ENCODE data around the gene ZBTB5. TPM values are rescaled to one million over a fixed set of nuclear protein-coding genes. Genes with fewer than 3 reads are reported as not detected.
A peak's percentile ranks its signal among the peaks of the same experiment; 100 is the strongest.
"Not testable (repeated sequence)": the region's sequence is repeated elsewhere in the genome, so short reads cannot be mapped to it uniquely, and the experiment has no call there.

ZBTB5 gene
- polyA plus RNA-seq, 3 donors: 32.5 to 33.7 (median 33.0) TPM

GRCh38 chr9:37417252-37417803 lies 47.9 kb downstream of the ZBTB5 start:
- no peak for DNase-seq (ENCODE audit: extremely low read depth in 1 of 11, low read depth in 9 of 11, low spot score in 4 of 11)

GRCh38 chr9:37415011-37415719 lies 50.1 kb downstream of the ZBTB5 start:
- peak; percentile 42 to 80 (median 68) for DNase-seq (ENCODE audit: extremely low read depth in 1 of 11, low read depth in 9 of 11, low spot score in 4 of 11)

DNA sequence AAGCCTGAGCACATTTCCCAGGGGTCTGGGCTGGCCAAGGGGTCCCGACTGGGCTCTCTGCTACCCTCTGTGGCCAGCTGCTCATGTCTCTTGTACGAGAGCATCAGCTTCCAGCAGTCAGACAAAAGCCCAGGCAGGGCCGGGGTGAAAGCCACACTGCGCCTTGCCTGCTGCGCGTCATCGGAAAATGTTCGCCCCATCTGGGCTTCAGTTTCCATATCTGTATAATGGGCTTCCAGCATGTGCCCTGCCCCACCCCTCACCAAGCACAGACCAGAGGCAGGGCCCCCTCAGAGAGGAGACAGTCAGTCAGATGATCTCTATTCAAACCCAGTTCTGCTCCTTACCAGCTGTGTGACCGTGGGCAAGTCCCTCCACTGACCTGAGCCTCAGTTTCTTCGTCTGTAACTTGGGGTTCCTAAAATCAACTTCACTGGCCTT lies 50.7 kb downstream of the ZBTB5 start:
- no peak for DNase-seq (ENCODE audit: extremely low read depth in 1 of 11, low read depth in 9 of 11, low spot score in 4 of 11)

DNA sequence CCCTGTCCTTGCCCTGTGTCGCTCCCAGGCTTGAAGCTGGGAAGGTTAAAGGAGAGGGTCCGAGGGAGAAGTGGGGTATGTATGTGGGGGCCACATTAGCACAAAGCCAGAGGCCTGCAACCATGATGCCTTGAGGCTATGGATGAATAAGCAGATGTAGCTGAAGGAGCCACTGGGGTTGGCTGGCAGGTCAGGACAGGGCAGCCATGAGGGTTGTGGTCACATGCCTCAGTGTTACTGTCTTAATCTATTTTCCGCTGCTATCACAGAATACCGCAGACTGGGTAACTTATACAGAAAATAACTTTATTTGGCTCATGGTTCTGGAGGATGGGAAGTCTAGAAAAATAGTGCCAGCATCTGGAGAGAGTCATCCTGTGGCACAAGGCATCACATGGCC lies 51.9 kb downstream of the ZBTB5 start:
- no peak for DNase-seq (ENCODE audit: extremely low read depth in 1 of 11, low read depth in 9 of 11, low spot score in 4 of 11)

GRCh38 chr9:37412431-37413151 lies 52.7 kb downstream of the ZBTB5 start:
- no peak for DNase-seq (ENCODE audit: extremely low read depth in 1 of 11, low read depth in 9 of 11, low spot score in 4 of 11)

GRCh38 chr9:37410969-37411785 lies 54.1 kb downstream of the ZBTB5 start:
- DNase-seq (ENCODE audit: extremely low read depth in 1 of 11, low read depth in 9 of 11, low spot score in 4 of 11): no peak

DNA sequence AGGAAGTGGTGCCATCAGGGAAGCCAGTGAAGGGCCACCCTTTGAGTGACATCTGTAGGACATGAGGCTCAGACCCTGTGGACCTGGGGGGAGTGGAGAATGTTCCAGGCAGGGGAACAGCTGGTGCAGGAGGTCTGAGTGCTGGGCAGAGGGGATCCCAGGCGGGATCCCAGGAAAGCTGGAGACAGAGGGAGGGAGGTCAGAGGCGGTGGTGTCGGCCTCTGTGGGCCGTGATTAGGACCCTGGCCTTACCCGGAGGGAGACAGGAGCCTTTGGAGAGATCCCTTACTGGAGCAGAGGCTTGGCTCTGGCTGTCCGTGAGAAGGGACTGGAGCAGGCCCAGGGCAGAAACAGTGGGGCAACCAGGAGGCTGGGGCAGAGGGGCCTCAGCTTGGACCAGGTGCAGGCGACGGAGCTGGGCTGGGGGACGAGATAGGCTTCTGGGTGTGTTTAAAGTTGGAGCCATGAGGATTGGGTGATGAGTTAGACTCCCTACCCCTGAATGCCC lies 54.8 kb downstream of the ZBTB5 start:
- no peak for DNase-seq (ENCODE audit: extremely low read depth in 1 of 11, low read depth in 9 of 11, low spot score in 4 of 11)

DNA sequence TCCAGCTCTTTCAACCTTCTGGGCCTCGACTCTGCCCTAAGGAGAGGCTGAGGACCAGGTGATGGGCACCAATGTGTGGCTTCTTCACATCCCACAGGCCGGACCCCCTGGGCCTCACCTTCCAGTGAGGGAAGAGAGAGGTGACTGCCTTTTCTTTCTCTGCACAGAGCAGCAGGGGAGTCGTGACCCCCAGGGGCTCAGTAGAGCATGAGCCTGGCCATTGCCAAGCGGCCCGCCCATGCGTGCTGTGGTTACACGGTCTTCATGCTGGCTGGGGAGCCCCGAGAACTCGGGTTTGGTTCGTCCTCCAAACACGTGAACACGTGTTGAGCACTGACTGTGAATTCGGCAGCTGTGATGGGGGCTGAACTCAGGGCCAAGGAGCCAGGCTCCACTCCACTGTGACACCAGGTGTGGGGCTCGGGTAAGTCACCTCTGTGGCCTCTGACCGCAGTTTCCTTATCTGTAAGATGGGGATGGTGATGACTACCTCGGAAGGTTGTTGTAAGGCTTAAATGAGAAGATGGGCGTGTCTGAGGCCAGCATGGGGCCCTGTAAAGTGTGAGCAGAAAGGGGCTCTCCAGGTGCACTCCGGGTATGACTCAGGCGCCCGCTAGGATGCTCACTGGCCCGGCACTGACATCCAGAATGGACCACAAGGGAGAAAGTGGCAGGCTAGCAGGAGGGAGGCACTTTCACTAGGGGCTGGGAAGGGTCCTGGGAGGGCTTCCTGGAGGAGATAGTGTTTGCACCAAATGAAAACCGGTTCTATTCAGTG lies 56.1 kb downstream of the ZBTB5 start:
- no peak for DNase-seq (ENCODE audit: extremely low read depth in 1 of 11, low read depth in 9 of 11, low spot score in 4 of 11)

- DNase-seq (ENCODE audit: extremely low read depth in 1 of 11, low read depth in 9 of 11, low spot score in 4 of 11): no peak
These were observed 57.8 kb downstream of the ZBTB5 start for GRCh38 chr9:37407468-37407867.

- DNase-seq (ENCODE audit: extremely low read depth in 1 of 11, low read depth in 9 of 11, low spot score in 4 of 11): no peak
These were observed 58.4 kb downstream of the ZBTB5 start for GRCh38 chr9:37406603-37407401.

DNA sequence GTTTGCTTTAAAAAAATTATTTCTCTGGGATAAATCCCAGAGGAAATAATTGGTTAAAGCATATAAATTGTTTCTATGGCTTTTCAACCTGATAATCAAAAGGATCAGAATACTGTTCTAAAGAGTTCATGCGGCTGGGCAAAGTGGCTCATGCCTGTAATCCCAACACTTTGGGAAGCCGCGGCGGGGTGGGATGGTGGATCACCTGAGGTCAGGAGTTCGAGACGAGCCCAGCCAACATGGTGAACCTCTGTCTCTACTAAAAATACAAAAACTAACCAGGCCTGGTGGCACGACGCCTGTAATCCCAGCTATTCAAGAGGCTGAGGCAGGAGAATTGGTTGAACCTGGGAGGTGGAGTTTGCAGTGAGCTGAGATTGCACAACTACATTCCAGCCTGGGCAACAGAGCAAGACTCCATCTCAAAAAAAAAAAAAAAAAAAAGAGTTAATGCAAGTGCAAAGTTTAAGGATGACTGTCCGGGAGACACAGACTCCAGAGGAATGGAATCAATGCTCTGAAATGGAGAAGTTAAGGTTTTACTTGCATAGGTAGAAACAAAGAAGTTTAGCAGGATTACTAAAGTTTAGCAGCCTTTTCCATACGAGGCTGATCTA lies 59.4 kb downstream of the ZBTB5 start:
- DNase-seq (ENCODE audit: extremely low read depth in 1 of 11, low read depth in 9 of 11, low spot score in 4 of 11): no peak

GRCh38 chr9:37405350-37405749 lies 59.9 kb downstream of the ZBTB5 start:
- DNase-seq (ENCODE audit: extremely low read depth in 1 of 11, low read depth in 9 of 11, low spot score in 4 of 11): no peak

DNA sequence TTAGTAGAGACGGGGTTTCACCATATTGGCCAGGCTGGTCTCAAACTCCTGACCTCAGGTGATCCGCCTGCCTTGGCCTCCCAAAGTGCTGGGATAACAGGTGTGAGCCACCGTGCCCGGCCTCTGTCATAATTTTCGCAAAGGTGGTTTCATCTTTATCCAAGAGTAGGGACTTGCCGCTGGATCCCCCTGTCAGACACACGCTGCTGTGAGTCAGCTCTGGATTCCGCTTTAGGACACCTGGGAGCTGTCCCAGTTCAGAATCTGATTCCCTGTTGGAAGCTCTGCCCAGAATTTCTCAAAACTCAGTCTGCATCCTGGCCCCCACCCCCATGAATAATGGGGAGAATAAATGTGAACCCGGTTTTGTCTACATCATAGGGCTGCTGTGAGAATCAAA lies 60.7 kb downstream of the ZBTB5 start:
- no peak for DNase-seq (ENCODE audit: extremely low read depth in 1 of 11, low read depth in 9 of 11, low spot score in 4 of 11)

- no peak for DNase-seq (ENCODE audit: extremely low read depth in 1 of 11, low read depth in 9 of 11, low spot score in 4 of 11)
These were observed 65.9 kb downstream of the ZBTB5 start for GRCh38 chr9:37399336-37399735.

GRCh38 chr9:37398464-37399025 lies 66.7 kb downstream of the ZBTB5 start:
- no peak for DNase-seq (ENCODE audit: extremely low read depth in 1 of 11, low read depth in 9 of 11, low spot score in 4 of 11)

GRCh38 chr9:37397948-37398347 lies 67.3 kb downstream of the ZBTB5 start:
- not testable (repeated sequence) for DNase-seq (ENCODE audit: extremely low read depth in 1 of 11, low read depth in 9 of 11, low spot score in 4 of 11)

DNA sequence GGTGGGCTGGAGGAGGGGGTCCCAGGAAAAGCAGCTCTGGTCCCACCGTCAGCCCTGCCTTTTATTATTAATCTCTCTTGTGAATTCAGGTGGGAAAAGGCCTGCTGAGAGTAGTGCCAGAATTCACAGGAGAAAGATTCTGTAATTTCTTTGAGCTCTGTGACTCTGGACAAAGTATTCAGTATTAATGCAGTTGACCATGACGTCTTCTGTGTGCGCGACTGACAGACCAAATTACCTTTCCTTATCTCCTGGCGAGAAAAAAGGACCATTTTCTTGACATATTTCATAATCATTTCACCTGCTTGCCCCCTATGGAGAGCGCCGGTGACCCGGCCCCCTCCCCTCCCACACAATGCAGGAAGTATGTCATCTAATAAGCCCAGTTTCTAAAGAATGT lies 69.6 kb downstream of the ZBTB5 start:
- DNase-seq (ENCODE audit: extremely low read depth in 1 of 11, low read depth in 9 of 11, low spot score in 4 of 11): no peak
